ENCODE data around the gene USF3. TPM values are rescaled to one million over a fixed set of nuclear protein-coding genes. Genes with fewer than 3 reads are reported as not detected.

Gene USF3
- total and polyA plus RNA-seq, 2 of the 13 experiments (the other 11 are each of a cell fraction or from before 2014, with no cell fraction given) = 6.3 to 15.2 TPM

- TF ChIP-seq DPF2 (CRISPR knock-in tag; IDR thresholded peaks at IDR 0.05; ENCODE audit: borderline replicate concordance, low read depth) (no peak; the same call in 1 of the 2 replicates), ZNF639 (CRISPR knock-in tag; conservative IDR thresholded peaks at IDR 0.05) (no peak), HDAC2 (CRISPR knock-in tag; IDR thresholded peaks at IDR 0.05) (no peak; the same call in none of the 2 replicates), KLF13 (CRISPR knock-in tag; IDR thresholded peaks at IDR 0.05) (no peak), RBFOX2 (IDR thresholded peaks at IDR 0.05; ENCODE audit: low read depth, low read length) (peak; percentile 48; the same call in 1 of the 2 replicates), ZNF10 (CRISPR knock-in tag; IDR thresholded peaks at IDR 0.05; ENCODE audit: borderline replicate concordance, low read depth) (no peak), ISL2 (CRISPR knock-in tag; IDR thresholded peaks at IDR 0.05) (no peak), SRSF9 (IDR thresholded peaks at IDR 0.05; ENCODE audit: borderline replicate concordance, insufficient read depth, low read depth, low read length, poor library complexity, severe bottlenecking) (no peak), KDM4B (CRISPR knock-in tag; IDR thresholded peaks at IDR 0.05) (no peak), ZSCAN21 (CRISPR knock-in tag; IDR thresholded peaks at IDR 0.05; ENCODE audit: borderline replicate concordance) (0 out of 2 replicates have a peak, but pooled peaks have one; percentile 22), SMYD3 (CRISPR knock-in tag; IDR thresholded peaks at IDR 0.05) (no peak), SKI (IDR thresholded peaks at IDR 0.05; ENCODE audit: partially characterized antibody) (no peak), TFDP2 (CRISPR knock-in tag; IDR thresholded peaks at IDR 0.05) (no peak), SIX1 (CRISPR knock-in tag; IDR thresholded peaks at IDR 0.05; ENCODE audit: borderline replicate concordance) (no peak; the same call in 1 of the 2 replicates), ZEB1 (IDR thresholded peaks at IDR 0.05; ENCODE audit: insufficient replicate concordance, low read depth) (peak; percentile 24), NR3C1 (CRISPR knock-in tag; IDR thresholded peaks at IDR 0.05) (no peak), ONECUT2 (CRISPR knock-in tag; IDR thresholded peaks at IDR 0.05) (no peak)
- TF ChIP-seq, protein P1, sequence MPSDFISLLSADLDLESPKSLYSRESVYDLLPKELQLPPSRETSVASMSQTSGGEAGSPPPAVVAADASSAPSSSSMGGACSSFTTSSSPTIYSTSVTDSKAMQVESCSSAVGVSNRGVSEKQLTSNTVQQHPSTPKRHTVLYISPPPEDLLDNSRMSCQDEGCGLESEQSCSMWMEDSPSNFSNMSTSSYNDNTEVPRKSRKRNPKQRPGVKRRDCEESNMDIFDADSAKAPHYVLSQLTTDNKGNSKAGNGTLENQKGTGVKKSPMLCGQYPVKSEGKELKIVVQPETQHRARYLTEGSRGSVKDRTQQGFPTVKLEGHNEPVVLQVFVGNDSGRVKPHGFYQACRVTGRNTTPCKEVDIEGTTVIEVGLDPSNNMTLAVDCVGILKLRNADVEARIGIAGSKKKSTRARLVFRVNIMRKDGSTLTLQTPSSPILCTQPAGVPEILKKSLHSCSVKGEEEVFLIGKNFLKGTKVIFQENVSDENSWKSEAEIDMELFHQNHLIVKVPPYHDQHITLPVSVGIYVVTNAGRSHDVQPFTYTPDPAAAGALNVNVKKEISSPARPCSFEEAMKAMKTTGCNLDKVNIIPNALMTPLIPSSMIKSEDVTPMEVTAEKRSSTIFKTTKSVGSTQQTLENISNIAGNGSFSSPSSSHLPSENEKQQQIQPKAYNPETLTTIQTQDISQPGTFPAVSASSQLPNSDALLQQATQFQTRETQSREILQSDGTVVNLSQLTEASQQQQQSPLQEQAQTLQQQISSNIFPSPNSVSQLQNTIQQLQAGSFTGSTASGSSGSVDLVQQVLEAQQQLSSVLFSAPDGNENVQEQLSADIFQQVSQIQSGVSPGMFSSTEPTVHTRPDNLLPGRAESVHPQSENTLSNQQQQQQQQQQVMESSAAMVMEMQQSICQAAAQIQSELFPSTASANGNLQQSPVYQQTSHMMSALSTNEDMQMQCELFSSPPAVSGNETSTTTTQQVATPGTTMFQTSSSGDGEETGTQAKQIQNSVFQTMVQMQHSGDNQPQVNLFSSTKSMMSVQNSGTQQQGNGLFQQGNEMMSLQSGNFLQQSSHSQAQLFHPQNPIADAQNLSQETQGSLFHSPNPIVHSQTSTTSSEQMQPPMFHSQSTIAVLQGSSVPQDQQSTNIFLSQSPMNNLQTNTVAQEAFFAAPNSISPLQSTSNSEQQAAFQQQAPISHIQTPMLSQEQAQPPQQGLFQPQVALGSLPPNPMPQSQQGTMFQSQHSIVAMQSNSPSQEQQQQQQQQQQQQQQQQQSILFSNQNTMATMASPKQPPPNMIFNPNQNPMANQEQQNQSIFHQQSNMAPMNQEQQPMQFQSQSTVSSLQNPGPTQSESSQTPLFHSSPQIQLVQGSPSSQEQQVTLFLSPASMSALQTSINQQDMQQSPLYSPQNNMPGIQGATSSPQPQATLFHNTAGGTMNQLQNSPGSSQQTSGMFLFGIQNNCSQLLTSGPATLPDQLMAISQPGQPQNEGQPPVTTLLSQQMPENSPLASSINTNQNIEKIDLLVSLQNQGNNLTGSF (CRISPR knock-in tag; IDR thresholded peaks at IDR 0.05) = no peak
- TF ChIP-seq, protein P2, sequence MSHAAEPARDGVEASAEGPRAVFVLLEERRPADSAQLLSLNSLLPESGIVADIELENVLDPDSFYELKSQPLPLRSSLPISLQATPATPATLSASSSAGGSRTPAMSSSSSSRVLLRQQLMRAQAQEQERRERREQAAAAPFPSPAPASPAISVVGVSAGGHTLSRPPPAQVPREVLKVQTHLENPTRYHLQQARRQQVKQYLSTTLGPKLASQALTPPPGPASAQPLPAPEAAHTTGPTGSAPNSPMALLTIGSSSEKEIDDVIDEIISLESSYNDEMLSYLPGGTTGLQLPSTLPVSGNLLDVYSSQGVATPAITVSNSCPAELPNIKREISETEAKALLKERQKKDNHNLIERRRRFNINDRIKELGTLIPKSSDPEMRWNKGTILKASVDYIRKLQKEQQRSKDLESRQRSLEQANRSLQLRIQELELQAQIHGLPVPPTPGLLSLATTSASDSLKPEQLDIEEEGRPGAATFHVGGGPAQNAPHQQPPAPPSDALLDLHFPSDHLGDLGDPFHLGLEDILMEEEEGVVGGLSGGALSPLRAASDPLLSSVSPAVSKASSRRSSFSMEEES (CRISPR knock-in tag; IDR thresholded peaks at IDR 0.05) = no peak
These were observed 33.6 kb downstream of the USF3 start (continued) for GRCh38 chr3:113662824-113663223.
